HepG2 (cell line): ENCODE results near the gene ZBTB9. TPM values are rescaled to one million over a fixed set of nuclear protein-coding genes. Genes with fewer than 3 reads are reported as not detected.

Experiments
- ARID2 ChIP-seq: sonication (generic); formaldehyde crosslinking; IDR thresholded peaks from 2 replicates; pipeline ENCODE4 v1.8.1; 2022; ENCODE audit warnings: mild to moderate bottlenecking, missing genetic modification reagents, borderline replicate concordance
- ATF5 ChIP-seq: sonication (generic); formaldehyde crosslinking; IDR thresholded peaks from 2 replicates; pipeline ENCODE4 v1.4.0; 2020; ENCODE audit warnings: mild to moderate bottlenecking, low read depth, missing genetic modification reagents
- ATRX ChIP-seq: sonication (generic); formaldehyde crosslinking; IDR thresholded peaks from 2 replicates; pipeline ENCODE4 v1.4.0; 2020; ENCODE audit warnings: missing genetic modification reagents, borderline replicate concordance
- BORCS8-MEF2B ChIP-seq: sonication (generic); formaldehyde crosslinking; IDR thresholded peaks from 2 replicates; pipeline ENCODE4 v1.8.0; 2022; ENCODE audit warnings: mild to moderate bottlenecking, missing genetic modification reagents
- DRAP1 ChIP-seq: IDR thresholded peaks from 2 replicates; pipeline ENCODE4 v1.6.1; 2016; ENCODE audit warnings: missing genetic modification reagents, missing compliant biosample characterization
- GATAD1 ChIP-seq: IDR thresholded peaks from 2 replicates; pipeline ENCODE4 v1.6.1; 2016; ENCODE audit warnings: missing genetic modification reagents, missing compliant biosample characterization
- GTF2F1 ChIP-seq: fragments of 150-350 bp; IDR thresholded peaks from 2 replicates; pipeline ENCODE4 v1.6.1; 2014; ENCODE audit warnings: low read length
- HMG20B ChIP-seq: conservative IDR thresholded peaks from 2 replicates; pipeline ENCODE4 v1.6.1; 2016; ENCODE audit warnings: missing genetic modification reagents, missing compliant biosample characterization
- MED13 ChIP-seq: sonication (generic); formaldehyde crosslinking; IDR thresholded peaks from 2 replicates; pipeline ENCODE4 v1.5.0; 2020; ENCODE audit warnings: missing genetic modification reagents
- MIER2 ChIP-seq: IDR thresholded peaks from 2 replicates; pipeline ENCODE4 v1.6.1; 2016; ENCODE audit warnings: missing biosample characterization, missing genetic modification reagents
- MTF1 ChIP-seq: sonication (generic); formaldehyde crosslinking; IDR thresholded peaks from 2 replicates; pipeline ENCODE4 v1.5.0; 2020; ENCODE audit warnings: missing genetic modification reagents
- MXI1 ChIP-seq: IDR thresholded peaks from 3 replicates; pipeline ENCODE4 v1.6.1; 2012; ENCODE audit warnings: low read depth, low read length, inconsistent platforms, borderline replicate concordance
- NFIC ChIP-seq: IDR thresholded peaks from 2 replicates; pipeline ENCODE4 v1.6.1; 2012; ENCODE audit warnings: mild to moderate bottlenecking, low read length, inconsistent platforms
- SP2 ChIP-seq: sonication (generic); formaldehyde crosslinking; IDR thresholded peaks from 2 replicates; pipeline ENCODE4 v1.5.1; 2020; ENCODE audit warnings: mild to moderate bottlenecking, missing genetic modification reagents
- TCF12 ChIP-seq, 2 experiments: fragments of 450-650 bp in 1 of 2; sonication (generic) in 1 of 2; formaldehyde crosslinking in 1 of 2; IDR thresholded peaks; 2 replicates each; pipeline versions ENCODE4 v1.6.1 to v1.8.0; 2017 to 2022; ENCODE audit warnings: antibody characterized with exemption in 1 of 2, mild to moderate bottlenecking in 1 of 2, missing genetic modification reagents in 1 of 2, moderate library complexity in 1 of 2
- TEAD2 ChIP-seq: sonication (generic); formaldehyde crosslinking; IDR thresholded peaks from 2 replicates; pipeline ENCODE4 v1.9.0; 2021; ENCODE audit warnings: missing genetic modification reagents
- WIZ ChIP-seq: sonication (generic); formaldehyde crosslinking; IDR thresholded peaks from 2 replicates; pipeline ENCODE4 v1.5.1; 2020; ENCODE audit warnings: mild to moderate bottlenecking, missing genetic modification reagents
- ZFY ChIP-seq: sonication (generic); formaldehyde crosslinking; IDR thresholded peaks from 2 replicates; pipeline ENCODE4 v1.4.0; 2020; ENCODE audit warnings: missing genetic modification reagents
- ZNF121 ChIP-seq: sonication (generic); formaldehyde crosslinking; IDR thresholded peaks from 2 replicates; pipeline ENCODE4 v1.5.0; 2020; ENCODE audit warnings: mild to moderate bottlenecking, missing genetic modification reagents
- ZNF138 ChIP-seq: sonication (generic); formaldehyde crosslinking; IDR thresholded peaks from 2 replicates; pipeline ENCODE4 v1.5.0; 2020; ENCODE audit warnings: mild to moderate bottlenecking, low read depth, missing genetic modification reagents
- ZNF143 ChIP-seq: sonication (generic); formaldehyde crosslinking; IDR thresholded peaks from 2 replicates; pipeline ENCODE4 v1.4.0; 2020; ENCODE audit warnings: missing genetic modification reagents
- ZNF335 ChIP-seq: sonication (generic); formaldehyde crosslinking; IDR thresholded peaks from 2 replicates; pipeline ENCODE4 v1.4.0; 2020; ENCODE audit warnings: missing genetic modification reagents
- ZNF501 ChIP-seq: sonication (generic); formaldehyde crosslinking; IDR thresholded peaks from 2 replicates; pipeline ENCODE4 v1.5.1; 2020; ENCODE audit warnings: mild to moderate bottlenecking, moderate library complexity, missing genetic modification reagents
- ZNF670 ChIP-seq: sonication (generic); formaldehyde crosslinking; IDR thresholded peaks from 2 replicates; pipeline ENCODE4 v1.8.0; 2022; ENCODE audit warnings: mild to moderate bottlenecking, missing genetic modification reagents, borderline replicate concordance
- ZNF773 ChIP-seq: sonication (generic); formaldehyde crosslinking; IDR thresholded peaks from 2 replicates; pipeline ENCODE4 v1.4.0; 2020; ENCODE audit warnings: missing genetic modification reagents, borderline replicate concordance
- ZSCAN20 ChIP-seq: sonication (generic); formaldehyde crosslinking; IDR thresholded peaks from 2 replicates; pipeline ENCODE4 v1.4.0; 2020; ENCODE audit warnings: missing genetic modification reagents, mild to moderate bottlenecking, borderline replicate concordance
- polyA plus RNA-seq, 8 experiments: library from polyadenylated mRNA; depleted of rRNA in 3 of 8; stranded (reverse) in 7 of 8; unstranded in 1 of 8; fragments of >200 nt; fragmentation: Illumina TruSeq in 4 of 8; extraction: Trizol in 4 of 8; gene quantifications; 2 replicates each; pipeline versions ENCODE4 v1.2.1 to v1.2.3, GENCODE V29; 2011 to 2016; ENCODE audit warnings: low read depth in 4 of 8, missing spikeins in 1 of 8, mixed read lengths in 1 of 8; ENCODE audit not compliant: insufficient read depth in 1 of 8
- total RNA-seq, 5 experiments: library from RNA; depleted of rRNA; stranded (reverse); fragments of >200 nt; fragmentation: Illumina TruSeq; extraction: Trizol; gene quantifications; 2 replicates each; pipeline ENCODE4 v1.2.3, GENCODE V29; 2016; ENCODE audit warnings: low read depth in 1 of 5
- TF ChIP-seq, protein P1 (sequence below): sonication (generic); formaldehyde crosslinking; conservative IDR thresholded peaks from 2 replicates; pipeline ENCODE4 v1.4.0; 2020; ENCODE audit warnings: mild to moderate bottlenecking, missing genetic modification reagents, moderate library complexity

Gene ZBTB9
- total and polyA plus RNA-seq, 2 of the 13 experiments (the other 11 are each of a cell fraction or from before 2014, with no cell fraction given) = 5.3 to 9.2 TPM

GRCh38 chr6:33410050-33410710 lies 44.2 kb upstream of the ZBTB9 start (continued):
- peak; percentile 93 for TF ChIP-seq MED13 (CRISPR knock-in tag)
- TF ChIP-seq MIER2 (CRISPR knock-in tag) = 0 out of 2 replicates have a peak, but pooled peaks have one; percentile 43
- no peak for TF ChIP-seq TCF12 (IDR thresholded peaks at IDR 0.05)
- TF ChIP-seq TCF12 (CRISPR knock-in tag; IDR thresholded peaks at IDR 0.05) = peak; percentile 66; the same call in 1 of the 2 replicates
- TF ChIP-seq ZNF501 = peak; percentile 53
- TF ChIP-seq ZFY (CRISPR knock-in tag) = no peak; the same call in none of the 2 replicates
- TF ChIP-seq HMG20B (CRISPR knock-in tag) = peak; percentile 69; the same call in 1 of the 2 replicates
- peak; percentile 85 for TF ChIP-seq ZNF670 (CRISPR knock-in tag)
- no peak for TF ChIP-seq NFIC
- no peak for TF ChIP-seq ATRX (CRISPR knock-in tag)
- peak; percentile 95 for TF ChIP-seq ZNF138 (CRISPR knock-in tag)
- TF ChIP-seq ZNF121 (CRISPR knock-in tag) = no peak
- peak; percentile 95; the same call in 1 of the 2 replicates for TF ChIP-seq ARID2 (CRISPR knock-in tag)
- TF ChIP-seq SP2 (CRISPR knock-in tag) = peak; percentile 87
- peak; percentile 86; the same call in 2 of the 3 replicates for TF ChIP-seq MXI1
- peak; percentile 86 for TF ChIP-seq MTF1
- TF ChIP-seq, protein P1, sequence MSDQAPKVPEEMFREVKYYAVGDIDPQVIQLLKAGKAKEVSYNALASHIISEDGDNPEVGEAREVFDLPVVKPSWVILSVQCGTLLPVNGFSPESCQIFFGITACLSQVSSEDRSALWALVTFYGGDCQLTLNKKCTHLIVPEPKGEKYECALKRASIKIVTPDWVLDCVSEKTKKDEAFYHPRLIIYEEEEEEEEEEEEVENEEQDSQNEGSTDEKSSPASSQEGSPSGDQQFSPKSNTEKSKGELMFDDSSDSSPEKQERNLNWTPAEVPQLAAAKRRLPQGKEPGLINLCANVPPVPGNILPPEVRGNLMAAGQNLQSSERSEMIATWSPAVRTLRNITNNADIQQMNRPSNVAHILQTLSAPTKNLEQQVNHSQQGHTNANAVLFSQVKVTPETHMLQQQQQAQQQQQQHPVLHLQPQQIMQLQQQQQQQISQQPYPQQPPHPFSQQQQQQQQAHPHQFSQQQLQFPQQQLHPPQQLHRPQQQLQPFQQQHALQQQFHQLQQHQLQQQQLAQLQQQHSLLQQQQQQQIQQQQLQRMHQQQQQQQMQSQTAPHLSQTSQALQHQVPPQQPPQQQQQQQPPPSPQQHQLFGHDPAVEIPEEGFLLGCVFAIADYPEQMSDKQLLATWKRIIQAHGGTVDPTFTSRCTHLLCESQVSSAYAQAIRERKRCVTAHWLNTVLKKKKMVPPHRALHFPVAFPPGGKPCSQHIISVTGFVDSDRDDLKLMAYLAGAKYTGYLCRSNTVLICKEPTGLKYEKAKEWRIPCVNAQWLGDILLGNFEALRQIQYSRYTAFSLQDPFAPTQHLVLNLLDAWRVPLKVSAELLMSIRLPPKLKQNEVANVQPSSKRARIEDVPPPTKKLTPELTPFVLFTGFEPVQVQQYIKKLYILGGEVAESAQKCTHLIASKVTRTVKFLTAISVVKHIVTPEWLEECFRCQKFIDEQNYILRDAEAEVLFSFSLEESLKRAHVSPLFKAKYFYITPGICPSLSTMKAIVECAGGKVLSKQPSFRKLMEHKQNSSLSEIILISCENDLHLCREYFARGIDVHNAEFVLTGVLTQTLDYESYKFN (CRISPR knock-in tag) = peak; percentile 72
- peak; percentile 96 for TF ChIP-seq ZNF335 (CRISPR knock-in tag)
- 0 out of 2 replicates have a peak, but pooled peaks have one; percentile 64 for TF ChIP-seq ZNF773 (CRISPR knock-in tag)
- TF ChIP-seq ZSCAN20 (CRISPR knock-in tag) = 0 out of 2 replicates have a peak, but pooled peaks have one; percentile 63
- 0 out of 2 replicates have a peak, but pooled peaks have one; percentile 76 for TF ChIP-seq ATF5 (CRISPR knock-in tag)
- no peak; the same call in 1 of the 2 replicates for TF ChIP-seq GTF2F1
- TF ChIP-seq GATAD1 (CRISPR knock-in tag) = peak; percentile 91
- peak; percentile 86 for TF ChIP-seq DRAP1 (CRISPR knock-in tag)
- TF ChIP-seq TEAD2 = peak; percentile 65; the same call in 1 of the 2 replicates
- TF ChIP-seq BORCS8-MEF2B (CRISPR knock-in tag) = peak; percentile 98
- peak; percentile 71 for TF ChIP-seq ZNF143 (CRISPR knock-in tag)
- peak; percentile 65; the same call in 1 of the 2 replicates for TF ChIP-seq WIZ
